GM12891 (cell line): ENCODE data around the gene PRKN.

Experiments used
- DNase-seq: peaks from one replicate; pipeline ENCODE4 v3.0.0; 2011; ENCODE audit warnings: low spot score; ENCODE audit not compliant: insufficient read length
- FAIRE-seq: peaks from 2 replicates; lab custom pipeline; 2011; peaks lifted over from hg19 to GRCh38; lab: Jason Lieb, UNC
- PAX5 ChIP-seq: IDR thresholded peaks from 2 replicates; pipeline ENCODE4 v1.6.1; 2011; ENCODE audit warnings: low read length, moderate library complexity, mild to moderate bottlenecking; ENCODE audit not compliant: insufficient read depth, severe bottlenecking
- POLR2A ChIP-seq: IDR thresholded peaks from 2 replicates; pipeline ENCODE4 v1.6.1; 2011; ENCODE audit warnings: low read depth, low read length, control low read depth
- POLR2AphosphoS5 ChIP-seq: IDR thresholded peaks from 2 replicates; pipeline ENCODE4 v1.6.1; 2011; ENCODE audit warnings: low read depth, low read length, control low read depth
- POU2F2 ChIP-seq: IDR thresholded peaks from 2 replicates; pipeline ENCODE4 v1.6.1; 2011; ENCODE audit warnings: low read depth, mild to moderate bottlenecking, control low read depth, low read length, moderate library complexity
- SPI1 ChIP-seq: IDR thresholded peaks from 2 replicates; pipeline ENCODE4 v1.6.1; 2011; ENCODE audit warnings: low read depth, low read length, control low read depth
- TAF1 ChIP-seq: IDR thresholded peaks from 2 replicates; pipeline ENCODE4 v1.6.1; 2011; ENCODE audit warnings: low read depth, low read length, control low read depth

PRKN gene

DNA sequence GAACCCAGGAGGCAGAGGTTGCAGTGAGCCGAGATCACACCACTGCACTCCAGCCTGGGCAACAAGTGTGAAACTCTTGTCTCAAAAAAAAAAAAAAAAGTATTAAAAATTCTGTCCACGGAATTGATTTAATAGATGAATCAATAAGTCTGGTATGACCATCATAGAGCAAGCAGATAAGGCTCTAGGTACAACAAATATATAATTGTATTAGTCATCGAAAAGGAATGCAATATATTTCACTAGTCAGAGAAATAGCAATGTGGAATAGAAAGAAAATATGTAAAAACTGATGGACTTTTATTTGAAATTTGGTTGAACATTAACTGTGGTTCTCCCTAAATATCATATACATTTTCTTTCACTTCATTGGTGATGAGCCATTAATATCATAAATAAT lies 976.9 kb downstream of the PRKN start:
- no peak for DNase-seq
- FAIRE-seq = no peak
- TF ChIP-seq PAX5 = no peak
- TF ChIP-seq SPI1 = no peak
- TF ChIP-seq POLR2A = no peak
- TF ChIP-seq POLR2AphosphoS5 = no peak
- TF ChIP-seq POU2F2 = no peak
- no peak for TF ChIP-seq TAF1

DNA sequence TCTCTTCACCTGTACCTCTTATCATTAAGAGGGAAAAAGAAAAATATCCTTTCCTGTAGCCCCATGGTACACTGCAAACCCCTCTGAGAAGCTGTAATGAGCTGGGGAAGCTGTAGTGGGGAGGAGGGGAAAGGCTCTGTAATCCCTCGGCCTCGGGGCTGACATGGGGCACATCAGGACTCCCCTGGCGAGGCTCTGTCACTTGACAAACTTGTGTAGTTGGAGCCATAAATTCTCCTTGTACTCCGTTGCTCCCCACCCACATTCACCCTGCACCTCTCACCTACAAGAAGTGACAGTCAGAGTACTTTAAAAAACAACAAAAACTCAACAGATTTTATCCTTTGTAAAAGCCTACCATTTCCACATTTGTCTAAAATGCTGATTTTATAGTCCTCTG lies 978.0 kb downstream of the PRKN start:
- FAIRE-seq = no peak
- TF ChIP-seq TAF1 (no peak), PAX5 (no peak), POU2F2 (no peak), SPI1 (no peak), POLR2A (no peak), POLR2AphosphoS5 (no peak)
- DNase-seq = no peak

DNA sequence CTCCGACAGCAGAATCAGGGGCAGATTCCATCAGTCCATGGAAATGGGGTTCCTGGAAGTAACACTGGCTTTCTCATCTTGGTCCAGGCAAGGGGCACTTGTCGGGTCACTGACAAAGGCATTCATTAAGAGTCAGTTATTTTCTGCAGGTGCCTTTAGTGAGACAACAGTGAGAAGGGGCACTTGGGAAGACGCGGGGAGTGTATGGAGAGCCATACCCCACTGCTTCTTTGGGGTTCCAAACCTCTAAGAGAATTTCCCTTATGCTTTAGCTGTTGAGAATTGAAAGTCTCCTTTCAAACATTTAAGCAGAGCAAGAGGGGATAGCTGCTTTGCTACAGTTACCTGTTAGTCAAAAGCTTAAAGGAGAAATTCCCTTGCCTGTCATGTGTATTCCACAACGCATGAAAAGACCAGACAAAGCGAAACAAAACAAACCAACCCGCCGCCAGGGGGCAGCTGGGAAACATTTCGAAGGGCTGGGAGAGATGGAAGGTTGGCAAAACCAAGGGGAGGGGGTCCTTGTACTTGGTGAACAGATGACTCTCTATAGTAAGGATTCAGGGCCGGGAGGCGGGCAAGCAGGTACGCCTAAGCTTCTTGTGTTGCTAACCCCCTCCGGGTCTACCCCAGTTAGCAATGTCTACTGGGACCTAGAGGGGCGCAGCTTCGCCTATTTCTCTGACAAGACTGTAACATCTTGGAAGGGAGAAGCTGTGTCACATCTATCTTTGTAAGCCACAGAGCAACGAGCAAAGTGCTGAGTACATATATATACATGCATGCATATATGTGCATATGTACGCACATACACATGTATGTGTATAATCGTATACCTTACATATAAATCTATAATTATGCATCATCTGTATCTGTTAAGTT lies 978.8 kb downstream of the PRKN start:
- TF ChIP-seq POLR2A (no peak), PAX5 (no peak), TAF1 (no peak), SPI1 (no peak), POU2F2 (no peak), POLR2AphosphoS5 (no peak)
- no peak for FAIRE-seq
- no peak for DNase-seq

DNA sequence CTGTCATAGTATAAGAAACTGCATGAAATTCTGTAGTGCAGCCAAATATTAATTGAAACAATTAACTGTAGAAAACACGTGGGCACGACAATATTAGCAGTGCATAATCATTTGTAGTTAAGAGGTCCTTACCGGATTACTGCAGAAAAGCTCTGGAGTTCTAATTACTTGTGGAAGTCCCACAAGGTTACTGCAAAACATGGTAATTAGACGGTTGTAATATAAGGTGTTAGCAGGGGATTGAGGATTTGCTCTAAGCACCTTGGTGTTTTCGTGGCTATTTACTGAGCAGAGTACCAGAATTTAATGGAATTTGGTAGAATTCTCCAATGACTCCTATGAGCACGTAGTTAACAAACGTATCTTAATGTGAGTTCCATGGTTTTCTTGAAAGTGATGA lies 980.1 kb downstream of the PRKN start:
- no peak for TF ChIP-seq SPI1
- no peak for TF ChIP-seq TAF1
- no peak for TF ChIP-seq PAX5
- TF ChIP-seq POLR2AphosphoS5 = no peak
- TF ChIP-seq POU2F2 = no peak
- TF ChIP-seq POLR2A = no peak
- DNase-seq = no peak
- no peak for FAIRE-seq

DNA sequence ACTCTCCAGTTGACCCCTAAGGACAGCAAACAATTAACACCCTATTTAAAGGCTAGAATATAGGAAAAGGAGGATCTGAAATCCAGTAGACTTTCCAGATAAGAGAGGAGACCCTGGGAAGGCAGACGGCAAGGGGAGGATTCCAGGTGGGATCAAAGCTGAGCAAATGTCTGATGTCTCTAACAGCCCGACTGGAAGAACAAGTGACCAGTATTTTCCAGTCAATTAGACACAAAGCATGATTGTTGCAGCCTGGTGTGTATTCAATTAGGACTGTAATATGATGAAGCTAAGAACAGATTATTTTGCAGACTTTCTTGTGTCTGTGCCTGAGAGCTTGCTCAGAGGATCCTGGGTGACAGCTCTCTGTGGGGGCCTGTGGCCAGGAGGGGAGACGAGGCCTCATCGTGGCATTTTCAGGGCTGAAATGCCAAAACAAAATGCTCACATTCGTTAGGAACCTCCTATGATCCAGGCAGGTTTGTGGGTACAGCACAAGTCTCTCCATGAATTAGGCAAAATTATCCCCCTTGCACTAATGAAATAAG lies 981.9 kb downstream of the PRKN start:
- FAIRE-seq (no peak), DNase-seq (no peak)
- TF ChIP-seq POLR2A (no peak), SPI1 (no peak)

DNA sequence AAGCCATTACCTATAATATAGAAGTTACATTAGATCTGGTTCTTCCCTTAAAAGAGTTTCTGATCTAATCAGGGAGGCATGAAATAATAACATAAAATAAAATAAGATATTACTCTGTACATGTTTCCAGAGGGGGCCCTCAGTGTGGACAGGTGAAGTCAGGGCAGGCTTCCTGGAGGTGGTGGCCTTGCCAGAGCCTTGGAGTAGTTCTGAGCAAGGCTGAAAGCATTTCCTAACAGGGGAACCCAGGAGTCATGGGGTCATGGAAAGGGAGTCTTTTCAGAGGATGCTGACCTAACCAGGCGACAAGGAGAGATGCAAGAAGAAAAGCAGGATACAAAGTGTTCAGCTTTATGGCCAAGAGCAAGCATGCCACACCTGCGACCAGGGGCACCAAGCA lies 982.4 kb downstream of the PRKN start:
- TF ChIP-seq SPI1 (no peak), PAX5 (no peak), POU2F2 (no peak)
- DNase-seq = no peak
- no peak for FAIRE-seq

DNA sequence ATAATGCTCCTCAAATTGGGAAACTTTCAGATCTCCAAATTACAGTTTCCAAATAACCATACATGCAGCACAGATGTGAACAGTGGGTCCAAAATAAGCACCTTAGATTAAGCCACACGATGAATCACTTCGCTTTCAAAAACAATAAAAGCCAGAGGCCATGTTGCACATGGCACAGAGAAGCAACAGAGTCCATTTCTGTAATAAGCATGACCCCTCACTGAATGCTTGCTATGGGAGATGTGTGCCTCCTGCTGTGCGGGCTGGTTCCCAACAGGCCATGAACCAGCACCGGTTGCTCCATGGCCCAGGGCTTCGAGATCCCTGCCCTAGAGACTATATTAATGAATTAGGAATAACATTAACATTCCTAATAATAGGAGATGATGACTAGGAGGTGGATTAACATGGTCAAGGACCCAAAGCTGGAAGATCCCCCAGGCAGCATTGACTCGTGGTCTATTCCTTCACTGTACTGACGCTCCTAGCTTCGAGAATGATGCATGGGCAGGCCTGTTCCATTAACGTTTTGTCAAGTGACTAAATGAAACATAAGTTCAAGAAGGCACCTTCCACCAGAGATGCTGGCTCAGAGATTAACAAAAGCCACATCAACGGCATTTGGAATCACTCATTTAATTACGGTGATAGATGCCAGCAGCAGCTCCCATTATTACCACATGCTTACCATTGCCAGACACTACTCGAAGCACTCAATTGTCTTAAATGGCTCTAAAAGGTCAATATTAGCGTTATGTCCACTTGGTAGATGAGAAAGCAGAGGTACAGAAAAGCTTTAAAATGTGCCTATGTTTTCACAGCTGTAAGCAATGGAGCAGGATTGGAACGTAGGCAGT lies 983.1 kb downstream of the PRKN start:
- TF ChIP-seq POU2F2 = no peak
- TF ChIP-seq TAF1 = no peak
- no peak for TF ChIP-seq POLR2AphosphoS5
- no peak for TF ChIP-seq SPI1
- no peak for TF ChIP-seq POLR2A
- TF ChIP-seq PAX5 = no peak
- no peak for DNase-seq
- FAIRE-seq = no peak

DNA sequence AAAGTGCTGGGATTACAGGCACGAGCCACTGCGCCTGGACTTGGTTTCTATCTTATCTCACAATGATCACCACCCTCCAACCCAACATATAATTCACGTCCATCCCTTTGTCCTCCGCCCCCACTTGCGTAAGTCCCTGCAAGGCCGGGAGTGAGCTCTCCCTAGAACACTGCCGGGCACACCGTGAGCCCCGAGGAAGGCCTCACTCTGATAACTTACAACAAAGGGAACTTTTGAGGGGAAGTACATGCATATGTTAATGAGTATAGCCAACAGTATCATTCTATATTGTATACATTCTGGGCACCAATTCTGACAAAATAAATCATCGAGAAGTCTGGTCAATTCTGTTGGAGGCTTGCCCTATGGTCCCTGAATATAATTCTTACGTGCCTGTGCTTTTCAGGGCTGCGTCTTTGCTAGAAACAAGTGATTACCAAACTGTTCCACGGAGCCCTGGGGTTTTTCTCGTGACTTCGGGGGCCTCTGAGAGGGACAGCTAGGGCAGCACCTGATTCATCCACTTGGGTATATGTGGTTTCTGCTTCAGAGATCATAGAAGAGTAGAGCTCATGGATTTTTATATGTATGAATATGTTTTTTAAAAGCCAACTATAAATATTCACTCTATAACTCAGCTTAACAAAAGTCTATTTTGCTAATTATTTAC lies 983.9 kb downstream of the PRKN start:
- no peak for DNase-seq
- no peak for TF ChIP-seq TAF1
- TF ChIP-seq SPI1 = no peak
- no peak for TF ChIP-seq POU2F2
- TF ChIP-seq POLR2A = no peak
- TF ChIP-seq PAX5 = no peak
- TF ChIP-seq POLR2AphosphoS5 = no peak
- no peak for FAIRE-seq

DNA sequence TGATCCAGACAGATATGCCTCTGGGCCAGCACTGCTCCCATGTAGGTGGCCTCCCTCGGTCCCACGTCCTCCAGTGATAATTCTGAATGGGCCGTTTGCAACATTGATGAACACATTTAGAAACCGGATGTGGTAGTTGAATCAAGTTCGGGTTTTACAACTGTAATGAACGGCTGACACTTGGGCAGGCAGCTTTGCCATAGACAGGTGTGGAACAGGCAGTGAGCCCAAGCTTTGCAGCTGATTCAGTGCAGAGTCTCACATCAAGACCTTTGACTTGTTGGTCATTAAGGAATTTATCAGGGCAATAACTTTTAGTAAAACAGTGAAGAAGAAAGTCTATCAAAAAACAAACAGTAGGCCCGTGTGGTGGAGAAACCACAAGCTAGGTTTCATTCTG lies 987.1 kb downstream of the PRKN start:
- TF ChIP-seq SPI1 (no peak), TAF1 (no peak), POLR2A (no peak), POU2F2 (no peak), POLR2AphosphoS5 (no peak), PAX5 (no peak)
- FAIRE-seq = no peak
- no peak for DNase-seq
